ENCODE measurements around the gene ADARB1.

ADARB1 gene

DNA sequence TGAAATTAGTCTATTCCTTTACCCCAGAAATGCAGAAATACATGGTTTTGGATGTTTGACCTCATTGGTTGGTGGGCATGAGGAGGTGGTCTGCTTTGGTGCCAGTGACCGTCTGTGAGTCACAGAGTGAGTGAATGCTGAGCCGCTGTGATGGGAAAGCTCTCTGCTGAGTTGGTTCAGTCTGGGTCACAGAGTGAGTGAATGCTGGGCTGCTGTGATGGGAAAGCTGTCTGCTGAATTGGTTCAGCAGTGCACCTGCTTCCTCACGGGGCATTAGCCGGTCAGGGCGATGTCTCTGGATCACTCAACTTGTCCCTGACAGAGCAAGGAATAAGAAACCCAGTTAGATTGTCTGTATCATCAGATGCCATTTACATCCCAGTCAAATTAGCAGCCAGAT lies 40.8 kb downstream of the ADARB1 start:
- no peak overlapping the region for H3K27ac ChIP-seq (ENCODE audit: low read depth in 2 of 2, low read length in 2 of 2)
- H3K4me3 ChIP-seq (ENCODE audit: low read length in 2 of 2): no peak overlapping the region
- H3K27me3 ChIP-seq (ENCODE audit: control insufficient read depth in 2 of 2, insufficient read depth in 2 of 2, low read length in 2 of 2): no peaks in the 10 kb centered on the region
- H3K4me1 ChIP-seq (ENCODE audit: control insufficient read depth in 2 of 2, insufficient read depth in 2 of 2, low read length in 2 of 2): peaks cover 0 to 3% of the 10 kb centered on the region in 2 donors
- no peaks in the 10 kb centered on the region for H3K36me3 ChIP-seq (ENCODE audit: control insufficient read depth in 2 of 2, insufficient read depth in 2 of 2, low read length in 2 of 2)
- no peaks in the 10 kb centered on the region for H3K9me3 ChIP-seq (ENCODE audit: control insufficient read depth in 2 of 2, low read length in 2 of 2)
- no peak overlapping the region for H3K9ac ChIP-seq (ENCODE audit: low read depth in 1 of 2, low read length in 2 of 2)

DNA sequence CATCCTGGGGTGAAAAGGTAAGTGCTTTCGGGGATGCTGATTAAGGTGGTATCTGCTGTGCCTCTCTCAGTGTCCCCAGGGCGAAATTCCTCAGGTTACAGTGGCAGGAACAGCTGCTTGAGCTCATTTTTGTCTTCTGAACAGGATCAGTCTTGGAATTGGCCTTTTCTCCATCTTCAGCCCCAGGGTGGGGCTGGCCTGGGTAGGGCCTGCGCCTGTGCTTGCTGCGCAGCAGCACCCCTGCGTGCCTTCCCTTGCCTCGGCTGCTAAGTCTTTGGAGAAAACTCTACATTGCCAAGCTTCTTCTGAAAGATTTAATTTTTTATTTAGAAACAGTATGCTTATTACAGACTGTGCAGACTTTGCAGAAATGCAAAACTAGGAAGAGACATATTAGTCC lies 41.7 kb downstream of the ADARB1 start:
- Histone ChIP-seq H3K36me3 (ENCODE audit: control insufficient read depth in 2 of 2, insufficient read depth in 2 of 2, low read length in 2 of 2) (no peaks in the 10 kb centered on the region), H3K4me1 (ENCODE audit: control insufficient read depth in 2 of 2, insufficient read depth in 2 of 2, low read length in 2 of 2) (peaks cover 0 to 6% of the 10 kb centered on the region in 2 donors), H3K27me3 (ENCODE audit: control insufficient read depth in 2 of 2, insufficient read depth in 2 of 2, low read length in 2 of 2) (no peaks in the 10 kb centered on the region), H3K9me3 (ENCODE audit: control insufficient read depth in 2 of 2, low read length in 2 of 2) (no peaks in the 10 kb centered on the region), H3K9ac (ENCODE audit: low read depth in 1 of 2, low read length in 2 of 2) (no peak overlapping the region), H3K27ac (ENCODE audit: low read depth in 2 of 2, low read length in 2 of 2) (no peak overlapping the region), H3K4me3 (ENCODE audit: low read length in 2 of 2) (no peak overlapping the region)

- Histone ChIP-seq H3K9me3 (ENCODE audit: control insufficient read depth in 2 of 2, low read length in 2 of 2) (no peaks in the 10 kb centered on the region), H3K4me1 (ENCODE audit: control insufficient read depth in 2 of 2, insufficient read depth in 2 of 2, low read length in 2 of 2) (peaks cover 0 to 10% of the 10 kb centered on the region in 2 donors), H3K4me3 (ENCODE audit: low read length in 2 of 2) (no peak overlapping the region), H3K27ac (ENCODE audit: low read depth in 2 of 2, low read length in 2 of 2) (no peak overlapping the region), H3K27me3 (ENCODE audit: control insufficient read depth in 2 of 2, insufficient read depth in 2 of 2, low read length in 2 of 2) (no peaks in the 10 kb centered on the region), H3K9ac (ENCODE audit: low read depth in 1 of 2, low read length in 2 of 2) (no peak overlapping the region), H3K36me3 (ENCODE audit: control insufficient read depth in 2 of 2, insufficient read depth in 2 of 2, low read length in 2 of 2) (no peaks in the 10 kb centered on the region)
These were observed 42.9 kb downstream of the ADARB1 start for GRCh38 chr21:45117314-45117713.

GRCh38 chr21:45118099-45118498 lies 43.7 kb downstream of the ADARB1 start:
- no peak overlapping the region for H3K9ac ChIP-seq (ENCODE audit: low read depth in 1 of 2, low read length in 2 of 2)
- no peaks in the 10 kb centered on the region for H3K9me3 ChIP-seq (ENCODE audit: control insufficient read depth in 2 of 2, low read length in 2 of 2)
- no peaks in the 10 kb centered on the region for H3K27me3 ChIP-seq (ENCODE audit: control insufficient read depth in 2 of 2, insufficient read depth in 2 of 2, low read length in 2 of 2)
- peaks cover 0 to 10% of the 10 kb centered on the region in 2 donors for H3K4me1 ChIP-seq (ENCODE audit: control insufficient read depth in 2 of 2, insufficient read depth in 2 of 2, low read length in 2 of 2)
- H3K27ac ChIP-seq (ENCODE audit: low read depth in 2 of 2, low read length in 2 of 2): no peak overlapping the region
- H3K4me3 ChIP-seq (ENCODE audit: low read length in 2 of 2): no peak overlapping the region
- H3K36me3 ChIP-seq (ENCODE audit: control insufficient read depth in 2 of 2, insufficient read depth in 2 of 2, low read length in 2 of 2): no peaks in the 10 kb centered on the region

GRCh38 chr21:45119812-45120211 lies 45.4 kb downstream of the ADARB1 start:
- H3K27me3 ChIP-seq (ENCODE audit: control insufficient read depth in 2 of 2, insufficient read depth in 2 of 2, low read length in 2 of 2): no peaks in the 10 kb centered on the region
- H3K9me3 ChIP-seq (ENCODE audit: control insufficient read depth in 2 of 2, low read length in 2 of 2): no peaks in the 10 kb centered on the region
- H3K9ac ChIP-seq (ENCODE audit: low read depth in 1 of 2, low read length in 2 of 2): no peak overlapping the region
- H3K36me3 ChIP-seq (ENCODE audit: control insufficient read depth in 2 of 2, insufficient read depth in 2 of 2, low read length in 2 of 2): no peaks in the 10 kb centered on the region
- no peak overlapping the region for H3K27ac ChIP-seq (ENCODE audit: low read depth in 2 of 2, low read length in 2 of 2)
- peaks cover 0 to 10% of the 10 kb centered on the region in 2 donors for H3K4me1 ChIP-seq (ENCODE audit: control insufficient read depth in 2 of 2, insufficient read depth in 2 of 2, low read length in 2 of 2)
- no peak overlapping the region for H3K4me3 ChIP-seq (ENCODE audit: low read length in 2 of 2)

GRCh38 chr21:45120975-45121374 lies 46.6 kb downstream of the ADARB1 start:
- H3K4me1 ChIP-seq (ENCODE audit: control insufficient read depth in 2 of 2, insufficient read depth in 2 of 2, low read length in 2 of 2): peaks cover 0 to 10% of the 10 kb centered on the region in 2 donors
- no peaks in the 10 kb centered on the region for H3K27me3 ChIP-seq (ENCODE audit: control insufficient read depth in 2 of 2, insufficient read depth in 2 of 2, low read length in 2 of 2)
- H3K4me3 ChIP-seq (ENCODE audit: low read length in 2 of 2): no peak overlapping the region
- no peak overlapping the region for H3K27ac ChIP-seq (ENCODE audit: low read depth in 2 of 2, low read length in 2 of 2)
- H3K36me3 ChIP-seq (ENCODE audit: control insufficient read depth in 2 of 2, insufficient read depth in 2 of 2, low read length in 2 of 2): no peaks in the 10 kb centered on the region
- H3K9me3 ChIP-seq (ENCODE audit: control insufficient read depth in 2 of 2, low read length in 2 of 2): no peaks in the 10 kb centered on the region
- no peak overlapping the region for H3K9ac ChIP-seq (ENCODE audit: low read depth in 1 of 2, low read length in 2 of 2)

DNA sequence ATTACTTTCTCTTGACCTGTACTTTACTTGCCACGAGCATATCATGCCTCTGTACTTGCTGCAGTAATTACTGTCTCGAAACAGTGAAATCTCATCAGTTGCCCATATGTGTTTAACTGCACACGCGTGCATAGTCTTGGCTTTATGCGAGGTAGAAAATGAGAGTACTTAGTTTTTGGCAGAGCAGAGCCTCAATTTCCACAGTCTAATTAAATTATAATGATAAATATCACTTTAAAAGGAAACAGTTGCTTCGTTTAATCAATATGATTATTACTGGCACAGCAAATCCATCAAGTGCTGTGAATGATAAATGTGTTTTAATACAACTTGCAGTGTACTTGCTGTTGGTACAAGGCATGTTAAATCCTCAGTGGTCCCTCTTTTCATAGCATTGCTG lies 47.6 kb downstream of the ADARB1 start:
- H3K4me3 ChIP-seq (ENCODE audit: low read length in 2 of 2): no peak overlapping the region
- H3K36me3 ChIP-seq (ENCODE audit: control insufficient read depth in 2 of 2, insufficient read depth in 2 of 2, low read length in 2 of 2): no peaks in the 10 kb centered on the region
- H3K27me3 ChIP-seq (ENCODE audit: control insufficient read depth in 2 of 2, insufficient read depth in 2 of 2, low read length in 2 of 2): no peaks in the 10 kb centered on the region
- no peak overlapping the region for H3K27ac ChIP-seq (ENCODE audit: low read depth in 2 of 2, low read length in 2 of 2)
- H3K9me3 ChIP-seq (ENCODE audit: control insufficient read depth in 2 of 2, low read length in 2 of 2): no peaks in the 10 kb centered on the region
- H3K9ac ChIP-seq (ENCODE audit: low read depth in 1 of 2, low read length in 2 of 2): no peak overlapping the region
- peaks cover 0 to 10% of the 10 kb centered on the region in 2 donors for H3K4me1 ChIP-seq (ENCODE audit: control insufficient read depth in 2 of 2, insufficient read depth in 2 of 2, low read length in 2 of 2)

GRCh38 chr21:45122432-45123132 lies 48.2 kb downstream of the ADARB1 start:
- H3K9ac ChIP-seq (ENCODE audit: low read depth in 1 of 2, low read length in 2 of 2): no peak overlapping the region
- H3K27me3 ChIP-seq (ENCODE audit: control insufficient read depth in 2 of 2, insufficient read depth in 2 of 2, low read length in 2 of 2): no peaks in the 10 kb centered on the region
- H3K9me3 ChIP-seq (ENCODE audit: control insufficient read depth in 2 of 2, low read length in 2 of 2): no peaks in the 10 kb centered on the region
- H3K27ac ChIP-seq (ENCODE audit: low read depth in 2 of 2, low read length in 2 of 2): no peak overlapping the region
- H3K4me1 ChIP-seq (ENCODE audit: control insufficient read depth in 2 of 2, insufficient read depth in 2 of 2, low read length in 2 of 2): peaks cover 0 to 10% of the 10 kb centered on the region in 2 donors
- no peaks in the 10 kb centered on the region for H3K36me3 ChIP-seq (ENCODE audit: control insufficient read depth in 2 of 2, insufficient read depth in 2 of 2, low read length in 2 of 2)
- no peak overlapping the region for H3K4me3 ChIP-seq (ENCODE audit: low read length in 2 of 2)

DNA sequence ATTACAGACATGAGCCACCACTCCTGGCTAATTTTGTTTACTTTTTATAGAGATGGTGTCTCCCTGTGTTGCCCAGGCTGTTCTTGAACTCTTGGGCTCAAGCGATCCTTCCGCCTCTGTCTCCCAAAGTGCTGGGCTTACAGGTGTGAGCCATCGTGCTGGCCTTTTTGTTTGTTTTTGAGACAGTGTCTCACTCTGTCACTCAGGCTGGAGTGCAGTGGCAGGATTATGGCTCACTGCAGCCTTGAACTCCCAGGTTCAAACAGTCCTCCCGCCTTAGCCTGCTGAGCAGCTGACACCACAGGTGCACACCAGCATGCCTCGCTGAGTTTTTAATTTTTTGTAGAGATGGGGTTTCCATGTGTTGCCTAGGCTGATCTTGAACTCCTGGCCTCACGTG lies 49.1 kb downstream of the ADARB1 start:
- Histone ChIP-seq H3K4me1 (ENCODE audit: control insufficient read depth in 2 of 2, insufficient read depth in 2 of 2, low read length in 2 of 2) (peaks cover 0 to 10% of the 10 kb centered on the region in 2 donors), H3K27me3 (ENCODE audit: control insufficient read depth in 2 of 2, insufficient read depth in 2 of 2, low read length in 2 of 2) (no peaks in the 10 kb centered on the region), H3K36me3 (ENCODE audit: control insufficient read depth in 2 of 2, insufficient read depth in 2 of 2, low read length in 2 of 2) (no peaks in the 10 kb centered on the region), H3K27ac (ENCODE audit: low read depth in 2 of 2, low read length in 2 of 2) (no peak overlapping the region), H3K4me3 (ENCODE audit: low read length in 2 of 2) (no peak overlapping the region), H3K9ac (ENCODE audit: low read depth in 1 of 2, low read length in 2 of 2) (no peak overlapping the region), H3K9me3 (ENCODE audit: control insufficient read depth in 2 of 2, low read length in 2 of 2) (no peaks in the 10 kb centered on the region)

- Histone ChIP-seq H3K4me3 (ENCODE audit: low read length in 2 of 2) (no peak overlapping the region), H3K36me3 (ENCODE audit: control insufficient read depth in 2 of 2, insufficient read depth in 2 of 2, low read length in 2 of 2) (no peaks in the 10 kb centered on the region), H3K27ac (ENCODE audit: low read depth in 2 of 2, low read length in 2 of 2) (no peak overlapping the region), H3K9ac (ENCODE audit: low read depth in 1 of 2, low read length in 2 of 2) (no peak overlapping the region), H3K27me3 (ENCODE audit: control insufficient read depth in 2 of 2, insufficient read depth in 2 of 2, low read length in 2 of 2) (no peaks in the 10 kb centered on the region), H3K4me1 (ENCODE audit: control insufficient read depth in 2 of 2, insufficient read depth in 2 of 2, low read length in 2 of 2) (peaks cover 0 to 10% of the 10 kb centered on the region in 2 donors), H3K9me3 (ENCODE audit: control insufficient read depth in 2 of 2, low read length in 2 of 2) (no peaks in the 10 kb centered on the region)
These were observed 50.2 kb downstream of the ADARB1 start for GRCh38 chr21:45124596-45124995.
